ENCODE results near the gene SOS2.

- TF ChIP-seq TAF1 (IDR thresholded peaks at IDR 0.05; ENCODE audit: low read depth, low read length), result no peak
- TF ChIP-seq POLR2A (IDR thresholded peaks at IDR 0.05; ENCODE audit: low read depth, low read length), result no peak
- no peak for TF ChIP-seq SPI1 (IDR thresholded peaks at IDR 0.05; ENCODE audit: low read depth, low read length)
- TF ChIP-seq POLR2AphosphoS5 (IDR thresholded peaks at IDR 0.05; ENCODE audit: low read depth, low read length), result no peak
- no peak for TF ChIP-seq PAX5 (IDR thresholded peaks at IDR 0.05; ENCODE audit: insufficient read depth, low read length, severe bottlenecking)
- TF ChIP-seq POU2F2 (IDR thresholded peaks at IDR 0.05; ENCODE audit: low read depth, low read length), result no peak
These were observed 132.0 kb downstream of the SOS2 start for GRCh38 chr14:50099335-50099734.

Measured in GM12891 (cell line).